ENCODE data around the gene ATP5IF1. TPM values are rescaled to one million over a fixed set of nuclear protein-coding genes. Genes with fewer than 3 reads are reported as not detected.

ATP5IF1 gene
- total RNA-seq, 1 experiment from 2014 or later: 37.2 TPM

DNA sequence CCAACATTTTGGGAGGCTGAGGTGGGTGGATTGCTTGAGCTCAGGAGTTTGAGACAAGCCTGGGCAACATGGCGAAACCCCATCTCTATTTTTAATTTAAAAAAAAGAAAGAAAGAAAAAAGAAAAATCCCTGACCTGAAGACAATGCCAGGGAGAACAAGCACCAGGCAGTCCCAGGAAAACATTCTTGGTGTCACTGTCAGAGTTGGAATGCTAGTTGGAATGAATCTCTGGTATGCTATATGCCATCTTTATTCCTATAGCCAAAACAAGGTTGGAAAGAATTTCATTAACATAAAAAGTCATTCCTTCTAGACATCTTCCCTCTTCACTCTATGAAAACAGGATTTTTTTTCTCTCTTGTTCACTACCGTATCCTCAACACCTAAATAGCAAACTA, 5.9 kb upstream of the ATP5IF1 start:
- in situ Hi-C loops (cut with HindIII; ENCODE audit: low pct_unique_long_range_greater_than_20kb, low sequenced_read_pairs): no loop called here
- DNase-seq (ENCODE audit: low read depth, low spot score): no peak

GRCh38 chr1:28232558-28233263, 3.2 kb upstream of the ATP5IF1 start, which contains the start of gene DNAJC8:
TSS of gene DNAJC8 (minus strand) at chr1:28233029. CDS start at chr1:28232998, 31 bp downstream.
- peak; percentile 93 for DNase-seq (ENCODE audit: low read depth, low spot score)
- in situ Hi-C loops (cut with HindIII; ENCODE audit: low pct_unique_long_range_greater_than_20kb, low sequenced_read_pairs): no loop called here

DNA sequence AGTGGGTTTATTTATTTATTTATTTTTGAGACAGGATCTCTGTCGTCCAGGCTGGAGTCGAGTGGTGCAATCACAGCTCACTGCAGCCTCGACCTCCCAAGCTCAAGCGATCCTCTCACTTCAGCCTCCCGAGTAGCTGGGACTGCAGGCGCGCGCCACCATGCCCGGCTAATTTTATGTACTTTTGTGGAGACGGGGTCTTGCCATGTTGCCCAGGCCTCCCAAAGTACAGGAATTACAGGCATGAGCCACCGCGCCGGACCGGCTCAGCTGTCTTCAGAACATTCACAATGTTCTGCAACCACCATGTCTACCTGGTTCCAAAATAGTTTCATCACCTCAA, 2.7 kb upstream of the ATP5IF1 start:
- in situ Hi-C loops (cut with HindIII; ENCODE audit: low pct_unique_long_range_greater_than_20kb, low sequenced_read_pairs): no loop called here
- no peak for DNase-seq (ENCODE audit: low read depth, low spot score)

- in situ Hi-C loops (cut with HindIII; ENCODE audit: low pct_unique_long_range_greater_than_20kb, low sequenced_read_pairs): no loop called here
- no peak for DNase-seq (ENCODE audit: low read depth, low spot score)
These were observed 865 bp downstream of the ATP5IF1 start for GRCh38 chr1:28236656-28237322.

GRCh38 chr1:28239004-28239403, 3.1 kb downstream of the ATP5IF1 start:
- in situ Hi-C loops (cut with HindIII; ENCODE audit: low pct_unique_long_range_greater_than_20kb, low sequenced_read_pairs): no loop called here
- no peak for DNase-seq (ENCODE audit: low read depth, low spot score)

- no peak for DNase-seq (ENCODE audit: low read depth, low spot score)
- in situ Hi-C loops (cut with HindIII; ENCODE audit: low pct_unique_long_range_greater_than_20kb, low sequenced_read_pairs): no loop called here
These were observed 4.1 kb downstream of the ATP5IF1 start for GRCh38 chr1:28240024-28240423.

DNA sequence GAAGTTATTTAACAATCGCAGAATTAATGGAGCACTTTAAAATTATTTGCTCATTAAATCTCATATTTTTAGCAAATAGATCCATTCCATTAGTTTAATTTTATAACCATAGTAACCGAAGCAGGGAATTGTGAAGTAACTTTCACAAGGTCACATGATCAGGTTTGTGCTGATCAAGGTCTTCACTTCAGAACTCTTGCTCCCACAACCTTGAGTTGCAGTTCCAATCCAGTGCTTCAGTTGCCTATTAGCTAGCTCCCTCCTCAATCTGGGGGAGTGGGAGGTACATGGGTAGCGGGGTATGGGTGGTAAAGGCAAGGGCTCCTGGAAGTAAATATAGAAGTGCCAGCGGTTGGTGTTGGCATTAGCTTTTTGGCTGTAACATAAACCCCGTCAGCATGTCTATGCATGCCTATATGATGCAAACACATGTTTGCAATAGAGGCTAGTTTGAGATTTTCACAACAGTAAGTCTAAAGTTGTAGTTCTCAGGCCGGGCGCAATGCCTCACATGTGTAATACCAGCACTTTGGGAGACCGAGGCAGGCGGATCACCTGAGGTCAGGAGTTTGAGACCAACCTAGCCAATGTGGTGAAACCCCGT, 5.8 kb downstream of the ATP5IF1 start:
- in situ Hi-C loops (cut with HindIII; ENCODE audit: low pct_unique_long_range_greater_than_20kb, low sequenced_read_pairs): no loop called here

DNA sequence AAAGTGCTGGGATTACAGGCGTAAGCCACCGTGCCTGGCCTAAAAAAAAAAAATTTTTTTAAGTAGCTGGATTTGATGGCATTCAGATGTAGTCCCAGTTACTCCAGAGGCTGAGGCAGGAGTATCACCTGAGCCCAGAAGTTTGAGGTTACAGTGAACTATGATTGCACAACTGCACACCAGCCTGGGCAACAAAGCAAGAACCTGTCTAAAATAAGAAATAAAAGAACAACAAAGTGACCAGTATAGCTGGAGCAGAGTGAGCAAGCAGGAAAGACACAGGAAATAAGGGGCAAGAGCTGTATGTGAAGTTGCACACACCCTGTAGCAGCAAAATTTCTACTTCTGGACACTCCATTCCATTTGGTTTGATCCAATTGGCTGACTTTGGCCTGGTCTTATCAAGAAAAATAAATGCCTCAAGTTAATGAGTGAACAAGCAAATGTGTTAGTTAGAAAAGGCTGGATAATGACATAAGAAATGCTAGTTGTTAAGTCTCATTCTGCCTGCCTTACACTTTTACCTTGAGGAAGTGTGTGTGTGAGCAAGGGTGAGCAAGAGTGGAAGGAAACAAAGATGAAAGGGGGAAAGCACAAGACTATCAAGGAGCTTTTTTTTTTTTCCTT, 7.9 kb downstream of the ATP5IF1 start:
- in situ Hi-C loops (cut with HindIII; ENCODE audit: low pct_unique_long_range_greater_than_20kb, low sequenced_read_pairs): no loop called here
- no peak for DNase-seq (ENCODE audit: low read depth, low spot score)

More for the DNA sequence above, 5.8 kb downstream of the ATP5IF1 start:
- DNase-seq (ENCODE audit: low read depth, low spot score): no peak

DNA sequence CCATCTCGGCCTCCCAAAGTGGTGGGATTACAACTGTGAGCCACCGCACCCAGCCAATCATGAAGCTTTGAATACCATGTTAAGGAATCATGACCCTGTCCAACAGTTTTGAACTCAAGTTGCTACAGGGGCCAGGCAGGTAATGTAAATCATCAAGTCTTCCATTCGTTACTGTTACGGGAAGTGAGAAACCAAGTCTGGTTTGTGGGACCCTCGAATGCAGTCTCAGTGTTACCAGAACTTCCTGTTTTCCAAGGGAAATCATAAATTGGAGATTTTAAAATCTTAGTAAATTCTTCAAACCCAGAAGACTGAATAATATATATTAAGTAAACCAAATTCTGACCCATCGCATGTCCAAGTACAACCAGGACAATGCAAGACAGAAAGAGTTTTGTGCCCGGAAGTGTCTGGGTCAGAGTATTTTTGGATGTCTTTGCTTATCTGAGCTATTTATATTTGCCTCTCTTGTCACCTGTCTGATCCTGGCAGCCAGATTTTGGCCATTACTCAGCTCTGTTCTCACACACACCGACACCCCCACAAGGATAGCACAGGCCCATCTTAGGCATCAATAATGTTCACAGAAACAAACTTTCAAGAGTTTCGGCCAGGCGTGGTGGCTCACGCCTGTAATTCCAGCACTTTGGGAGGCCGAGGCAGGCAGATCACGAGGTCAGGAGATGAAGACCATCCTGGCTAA, 8.8 kb downstream of the ATP5IF1 start:
- in situ Hi-C loops (cut with HindIII; ENCODE audit: low pct_unique_long_range_greater_than_20kb, low sequenced_read_pairs): no loop called here
- no peak for DNase-seq (ENCODE audit: low read depth, low spot score)

DNA sequence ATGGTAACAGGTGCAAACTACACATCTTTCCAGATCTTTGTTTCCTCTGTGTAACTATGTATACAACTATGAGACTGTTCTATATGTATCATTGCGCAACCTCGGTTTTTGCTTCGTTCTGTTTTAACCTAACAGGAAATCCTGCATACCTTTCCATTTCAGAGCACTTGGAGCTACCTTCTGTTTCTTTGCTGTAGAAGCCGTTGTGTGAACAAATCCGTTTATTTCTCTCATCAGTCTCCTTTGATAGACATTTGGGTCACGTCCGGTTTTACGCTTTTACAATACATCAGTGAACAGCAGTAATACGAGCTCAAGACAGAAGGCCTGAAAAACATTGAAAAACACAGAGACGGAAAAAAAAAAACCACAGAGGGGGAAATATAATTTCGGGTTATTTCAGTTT, 10.5 kb downstream of the ATP5IF1 start:
- in situ Hi-C loops (cut with HindIII; ENCODE audit: low pct_unique_long_range_greater_than_20kb, low sequenced_read_pairs): no loop called here
- DNase-seq (ENCODE audit: low read depth, low spot score): peak; percentile 14

DNA sequence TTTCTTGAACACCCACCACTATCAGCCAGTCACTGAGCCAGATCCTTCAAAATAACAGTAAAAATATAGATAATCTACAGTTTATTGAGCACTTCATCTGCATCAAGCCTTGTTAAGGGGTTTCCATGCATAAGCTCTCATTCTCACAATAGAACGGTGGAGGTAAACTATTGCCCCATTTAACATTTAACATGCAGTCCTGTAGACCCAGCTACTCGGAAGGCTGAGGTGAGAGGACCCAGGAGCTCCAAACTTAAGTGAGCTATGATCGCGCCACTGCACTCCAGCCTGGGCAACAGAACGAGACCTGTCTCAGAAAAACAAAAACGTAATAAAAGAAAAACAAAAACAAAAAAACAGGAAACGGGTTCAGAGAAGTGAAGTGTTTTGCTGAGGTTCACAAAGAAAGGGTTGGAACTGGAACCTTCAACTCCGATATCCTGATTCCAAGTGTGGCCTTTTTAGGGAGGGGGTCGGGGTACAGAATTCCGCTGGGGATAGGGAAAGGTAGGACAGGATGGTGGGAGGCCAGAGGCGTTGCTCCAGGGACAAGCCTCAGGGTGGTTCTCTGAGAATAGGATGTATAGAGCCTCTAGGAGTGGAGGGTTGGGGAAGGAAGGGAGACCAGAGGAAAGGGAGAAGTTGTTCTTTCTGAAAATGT, 11.8 kb downstream of the ATP5IF1 start:
- in situ Hi-C loops (cut with HindIII; ENCODE audit: low pct_unique_long_range_greater_than_20kb, low sequenced_read_pairs): no loop called here
- DNase-seq (ENCODE audit: low read depth, low spot score): no peak

- DNase-seq (ENCODE audit: low read depth, low spot score): peak; percentile 83
- in situ Hi-C loops (cut with HindIII; ENCODE audit: low pct_unique_long_range_greater_than_20kb, low sequenced_read_pairs): no loop called here
These were observed 12.5 kb downstream of the ATP5IF1 start for GRCh38 chr1:28248273-28249012.

- in situ Hi-C loops (cut with HindIII; ENCODE audit: low pct_unique_long_range_greater_than_20kb, low sequenced_read_pairs): no loop called here
- peak; percentile 77 for DNase-seq (ENCODE audit: low read depth, low spot score)
These were observed 13.3 kb downstream of the ATP5IF1 start for GRCh38 chr1:28249013-28249865.

GRCh38 chr1:28249866-28250295, 14.0 kb downstream of the ATP5IF1 start:
- DNase-seq (ENCODE audit: low read depth, low spot score): no peak
- in situ Hi-C loops (cut with HindIII; ENCODE audit: low pct_unique_long_range_greater_than_20kb, low sequenced_read_pairs): no loop called here

GRCh38 chr1:28256197-28256827, 20.4 kb downstream of the ATP5IF1 start:
- in situ Hi-C loops (cut with HindIII; ENCODE audit: low pct_unique_long_range_greater_than_20kb, low sequenced_read_pairs): no loop called here
- DNase-seq (ENCODE audit: low read depth, low spot score): no peak

- DNase-seq (ENCODE audit: low read depth, low spot score): no peak
- in situ Hi-C loops (cut with HindIII; ENCODE audit: low pct_unique_long_range_greater_than_20kb, low sequenced_read_pairs): no loop called here
These were observed 21.8 kb downstream of the ATP5IF1 start for GRCh38 chr1:28257736-28258135.

All from SK-MEL-5 (cell line).